ENCODE measurements around the gene KLRC4. TPM values are rescaled to one million over a fixed set of nuclear protein-coding genes. Genes with fewer than 3 reads are reported as not detected.
"Not testable (repeated sequence)": the region's sequence is repeated elsewhere in the genome, so short reads cannot be mapped to it uniquely, and the experiment has no call there.

KLRC4 gene
- polyA plus RNA-seq, 1 of the 3 experiments (the other 2 are of a cell fraction), result not detected

GRCh38 chr12:10384191-10384590 is 25.4 kb downstream of the KLRC4 start:
- Histone ChIP-seq H3K27ac (ENCODE audit: low read depth in 2 of 2, low read length in 1 of 2) (no peak overlapping the region), H3K4me3 (ENCODE audit: low read depth in 2 of 2, low read length in 1 of 2) (no peak overlapping the region), H3K9me3 (no peaks in the 10 kb centered on the region), H3K9ac (no peak overlapping the region), H3K4me1 (ENCODE audit: control insufficient read depth in 1 of 2, insufficient read depth in 2 of 2, low read depth in 1 of 2, low read length in 1 of 2) (no peaks in the 10 kb centered on the region), H3K27me3 (ENCODE audit: insufficient read depth) (no peaks in the 10 kb centered on the region; the same call in 1 of the 2 replicates), H2AFZ (ENCODE audit: low read depth) (no peak overlapping the region), H4K20me1 (ENCODE audit: insufficient read depth) (no peaks in the 10 kb centered on the region), H3F3A (replicated peaks; ENCODE audit: insufficient read depth) (no peaks in the 10 kb centered on the region), H3K79me2 (ENCODE audit: insufficient read depth) (no peaks in the 10 kb centered on the region), H3K9me2 (no peaks in the 10 kb centered on the region), H3K36me3 (replicated peaks in 1 of 2; ENCODE audit: control insufficient read depth in 1 of 2, insufficient read depth in 2 of 2, low read length in 1 of 2) (no peaks in the 10 kb centered on the region), H3K4me2 (no peak overlapping the region)
- WGBS (ENCODE audit: low lambda C conversion rate), result 24% methylated on average over 3 of the region's 3 CpGs
- ChIA-PET POLR2A (no interaction called here), CTCF (interaction anchor here (1.8 kb wide), 1 partner anchor 366 kb away, joined by 4 read pairs; no protein-coding TSS in a partner anchor)
- no peak for DNase-seq
- TF ChIP-seq EZH2phosphoT487 (IDR thresholded peaks at IDR 0.05; ENCODE audit: borderline replicate concordance, low read depth) (no peak), EP300 (IDR thresholded peaks at IDR 0.05; ENCODE audit: borderline replicate concordance in 1 of 2, low read depth in 1 of 2, low read length in 1 of 2) (no peak), USF2 (IDR thresholded peaks at IDR 0.05; ENCODE audit: borderline replicate concordance, low read depth, low read length) (no peak), RFX5 (IDR thresholded peaks at IDR 0.05; ENCODE audit: low read length) (no peak), GATA2 (CRISPR knock-in tag; IDR thresholded peaks at IDR 0.05) (no peak), SMC3 (IDR thresholded peaks at IDR 0.05; ENCODE audit: low read depth, low read length) (no peak), MAX (IDR thresholded peaks at IDR 0.05; ENCODE audit: low read depth) (no peak)

- no peaks in the 10 kb centered on the region for H3K36me3 ChIP-seq (replicated peaks in 1 of 2; ENCODE audit: control insufficient read depth in 1 of 2, insufficient read depth in 2 of 2, low read length in 1 of 2)
- 64% methylated on average over 3 of the region's 4 CpGs for WGBS (ENCODE audit: low lambda C conversion rate)
- ChIA-PET CTCF (no interaction called here), POLR2A (no interaction called here)
- no peaks in the 10 kb centered on the region for H3K27me3 ChIP-seq (ENCODE audit: insufficient read depth)
- no peaks in the 10 kb centered on the region for H4K20me1 ChIP-seq (ENCODE audit: insufficient read depth)
- no peaks in the 10 kb centered on the region for H3K79me2 ChIP-seq (ENCODE audit: insufficient read depth)
- no peak overlapping the region for H3K4me2 ChIP-seq
- H3K4me1 ChIP-seq (ENCODE audit: control insufficient read depth in 1 of 2, insufficient read depth in 2 of 2, low read depth in 1 of 2, low read length in 1 of 2), result no peaks in the 10 kb centered on the region
- no peak overlapping the region for H3K4me3 ChIP-seq (ENCODE audit: low read depth in 2 of 2, low read length in 1 of 2)
- H2AFZ ChIP-seq (ENCODE audit: low read depth), result no peak overlapping the region
- no peak for TF ChIP-seq SMC3 (IDR thresholded peaks at IDR 0.05; ENCODE audit: low read depth, low read length)
- no peak for TF ChIP-seq IRF3 (IDR thresholded peaks at IDR 0.05; ENCODE audit: low read depth, low read length)
- no peak for TF ChIP-seq EP300 (IDR thresholded peaks at IDR 0.05; ENCODE audit: borderline replicate concordance in 1 of 2, low read depth in 1 of 2, low read length in 1 of 2)
- TF ChIP-seq RXRA (IDR thresholded peaks at IDR 0.05; ENCODE audit: borderline replicate concordance, low read depth), result no peak
- no peak overlapping the region for H3K27ac ChIP-seq (ENCODE audit: low read depth in 2 of 2, low read length in 1 of 2)
- H3K9me2 ChIP-seq, result no peaks in the 10 kb centered on the region
- DNase-seq, result no peak
- H3K9me3 ChIP-seq, result no peaks in the 10 kb centered on the region
- H3K9ac ChIP-seq, result no peak overlapping the region
- no peaks in the 10 kb centered on the region for H3F3A ChIP-seq (replicated peaks; ENCODE audit: insufficient read depth)
Observed at GRCh38 chr12:10381928-10382628, 27.5 kb downstream of the KLRC4 start.

- CTCF ChIA-PET; H3K4me2 ChIP-seq; H3K4me1 ChIP-seq (ENCODE audit: control insufficient read depth in 1 of 2, insufficient read depth in 2 of 2, low read depth in 1 of 2, low read length in 1 of 2); H4K20me1 ChIP-seq (ENCODE audit: insufficient read depth); DNase-seq; H3F3A ChIP-seq (replicated peaks; ENCODE audit: insufficient read depth); POLR2A ChIA-PET; H3K27me3 ChIP-seq (ENCODE audit: insufficient read depth); H3K27ac ChIP-seq (ENCODE audit: low read depth in 2 of 2, low read length in 1 of 2); H2AFZ ChIP-seq (ENCODE audit: low read depth); H3K36me3 ChIP-seq (replicated peaks in 1 of 2; ENCODE audit: control insufficient read depth in 1 of 2, insufficient read depth in 2 of 2, low read length in 1 of 2); H3K9me2 ChIP-seq; H3K9me3 ChIP-seq; H3K4me3 ChIP-seq (ENCODE audit: low read depth in 2 of 2, low read length in 1 of 2); H3K9ac ChIP-seq; H3K79me2 ChIP-seq (ENCODE audit: insufficient read depth): not testable (repeated sequence)
- WGBS (ENCODE audit: low lambda C conversion rate), result 10% methylated on average over 2 of the region's 2 CpGs
Observed at GRCh38 chr12:10378737-10379136, 30.8 kb downstream of the KLRC4 start.
